ENCODE results near the gene KIAA1217.
A peak's percentile ranks its signal among the peaks of the same experiment; 100 is the strongest.
"Not testable (repeated sequence)": the region's sequence is repeated elsewhere in the genome, so short reads cannot be mapped to it uniquely, and the experiment has no call there.

Gene KIAA1217

GRCh38 chr10:24341371-24341770 lies 132.4 kb downstream of the KIAA1217 start:
- no peak for DNase-seq

DNA sequence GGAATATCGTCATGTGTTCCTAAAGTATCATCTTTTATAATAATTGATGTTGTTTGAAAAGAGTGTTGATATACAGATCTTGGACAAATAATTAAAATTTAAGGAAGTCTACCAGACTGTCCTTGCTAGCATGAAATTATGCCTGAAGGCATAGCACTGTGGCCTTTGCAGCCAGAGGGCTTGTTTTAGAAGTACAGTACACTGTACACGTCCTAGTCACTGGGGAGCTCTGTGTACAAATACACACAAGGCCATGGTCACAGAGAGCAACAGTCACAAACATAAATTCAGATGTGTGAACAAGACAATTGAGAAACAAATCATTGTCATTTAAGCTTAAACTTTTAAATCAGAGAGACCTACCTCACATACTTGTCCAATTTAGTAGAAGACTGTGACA lies 133.0 kb downstream of the KIAA1217 start:
- DNase-seq, result no peak

GRCh38 chr10:24343686-24344085 lies 134.7 kb downstream of the KIAA1217 start:
- DNase-seq, result no peak

DNA sequence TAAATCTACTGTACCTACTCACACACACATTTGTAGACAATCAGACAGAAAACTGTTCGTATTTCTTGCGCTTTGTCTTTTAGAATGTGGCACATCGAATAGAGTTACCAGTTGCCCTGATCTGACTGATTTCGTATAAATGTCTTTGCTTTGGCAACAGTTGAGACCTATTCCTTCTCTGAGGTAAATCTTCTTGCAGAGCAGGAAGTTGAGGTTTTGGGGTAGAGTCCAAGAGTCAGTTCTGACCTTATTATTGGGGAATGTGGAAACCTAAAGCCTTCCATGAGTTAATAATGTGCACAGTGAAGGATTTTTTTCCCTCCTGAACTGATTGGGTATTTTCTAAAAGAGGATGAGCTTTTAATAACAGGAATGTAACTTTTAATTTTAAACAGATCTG lies 135.3 kb downstream of the KIAA1217 start:
- DNase-seq, result no peak

DNA sequence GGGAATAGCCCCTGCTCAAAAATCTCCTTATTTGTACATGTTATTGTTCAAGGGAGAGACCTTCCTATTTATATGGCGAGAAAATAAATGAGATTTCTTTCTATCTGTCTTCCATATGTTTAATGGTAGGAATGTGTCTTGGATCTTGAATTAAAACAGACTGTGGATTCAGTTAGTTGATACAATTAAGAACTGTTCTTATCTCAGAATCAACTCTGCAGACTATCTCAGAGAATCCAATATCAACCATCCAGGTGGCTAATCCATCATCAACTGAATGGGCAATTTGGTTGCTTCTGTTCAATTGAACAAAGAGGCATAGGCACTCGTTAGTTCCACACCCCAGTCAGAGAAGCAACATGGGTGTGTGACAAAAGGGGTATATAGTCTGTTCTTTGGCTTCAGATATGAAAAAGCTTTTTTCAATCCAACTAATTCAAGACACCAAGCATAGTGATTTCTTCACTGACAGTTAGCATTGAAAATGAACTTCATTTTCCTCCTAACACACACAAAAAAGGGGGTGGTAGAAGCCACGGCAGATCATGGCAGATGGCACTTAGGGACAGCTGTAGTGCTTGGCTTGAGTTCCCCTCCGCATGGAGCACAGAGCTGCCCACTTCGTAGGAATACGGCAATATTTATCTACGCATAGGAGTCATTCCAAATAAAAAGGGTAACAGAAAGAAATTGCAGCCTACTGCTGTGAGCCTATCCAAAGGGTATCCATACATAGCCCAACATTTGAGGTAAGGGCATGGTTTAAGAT lies 135.9 kb downstream of the KIAA1217 start:
- no peak for DNase-seq

GRCh38 chr10:24346877-24347519 lies 138.1 kb downstream of the KIAA1217 start:
- no peak for DNase-seq

GRCh38 chr10:24349379-24350001 lies 140.6 kb downstream of the KIAA1217 start:
- DNase-seq, result no peak

DNA sequence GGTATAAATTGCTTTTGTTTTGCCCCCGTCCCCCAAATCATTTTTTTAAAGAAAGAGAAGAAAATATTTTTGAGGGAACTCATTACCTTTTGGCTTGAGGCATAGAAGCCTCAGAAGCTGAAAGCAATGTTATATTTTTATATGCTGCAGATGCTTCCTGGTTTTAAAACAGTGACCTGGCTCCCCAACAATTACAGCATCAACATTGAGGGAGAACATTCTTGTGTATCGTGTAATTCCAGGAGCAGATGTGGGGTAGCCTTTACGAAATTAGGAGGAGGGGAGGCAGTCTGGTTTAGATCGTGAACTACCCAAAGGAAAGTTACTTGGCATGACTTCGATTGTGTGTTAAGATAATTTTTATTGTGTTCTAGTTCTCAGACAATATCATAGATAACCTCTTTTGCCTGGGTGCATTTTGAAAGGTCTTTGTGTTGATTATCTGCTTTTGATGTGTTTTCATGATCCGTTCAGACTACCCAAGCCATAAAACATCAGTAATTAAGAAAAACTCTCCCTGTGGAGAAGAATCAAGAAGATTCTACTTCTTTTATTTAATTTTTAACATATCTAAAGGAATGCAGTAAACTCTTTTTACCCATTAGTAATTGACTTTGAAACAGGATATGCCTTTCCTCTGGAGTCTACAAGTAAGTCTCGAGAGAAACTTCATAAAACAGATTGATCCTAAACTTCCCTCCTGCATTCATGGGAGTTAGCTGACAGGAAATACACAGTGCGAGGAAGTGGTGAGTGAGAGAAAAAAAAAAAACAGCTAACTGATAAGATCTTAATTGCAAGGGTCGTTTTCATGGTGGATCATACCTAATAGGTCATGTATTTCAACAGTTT lies 141.4 kb downstream of the KIAA1217 start:
- no peak for DNase-seq

GRCh38 chr10:24350922-24351225 lies 141.9 kb downstream of the KIAA1217 start:
- not testable (repeated sequence) for DNase-seq

DNA sequence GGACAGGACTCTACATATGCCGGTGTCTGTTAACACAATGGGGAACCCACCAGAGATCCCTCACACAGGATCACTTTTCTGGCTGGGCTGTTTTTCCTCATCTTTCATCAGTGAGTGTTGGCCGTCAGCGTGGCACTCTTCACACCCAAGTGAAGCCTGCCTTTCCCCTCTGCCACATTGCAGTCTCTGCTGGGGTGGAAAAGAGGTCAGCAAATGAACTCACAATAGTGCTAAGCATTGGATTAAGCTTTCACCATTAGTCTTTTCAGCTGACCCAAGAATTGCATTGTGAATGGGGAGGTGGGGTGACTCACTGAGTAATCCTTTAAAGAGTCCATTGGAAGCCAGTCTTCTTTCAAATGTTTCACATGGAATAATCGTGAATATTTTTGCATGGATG lies 143.0 kb downstream of the KIAA1217 start:
- no peak for DNase-seq

DNA sequence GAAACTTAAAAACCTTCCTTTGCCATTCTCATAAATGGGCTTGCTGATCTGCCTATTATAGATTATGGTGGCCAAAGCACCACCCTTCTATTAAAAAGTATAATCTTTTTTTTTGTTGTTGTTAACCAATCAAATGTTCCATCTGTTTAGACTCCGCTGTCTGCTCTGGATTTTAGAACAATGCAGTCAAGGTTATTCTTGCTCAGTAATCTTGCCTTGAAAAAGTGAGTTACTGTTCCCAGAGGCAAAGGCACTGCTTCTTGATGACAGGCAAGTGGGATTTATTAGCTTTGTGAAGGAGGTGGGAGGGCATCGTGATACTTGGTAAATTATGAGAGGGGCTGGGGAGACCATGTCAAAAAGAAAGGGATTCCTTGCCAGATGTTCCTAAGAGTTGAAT lies 143.5 kb downstream of the KIAA1217 start:
- DNase-seq, result no peak

GRCh38 chr10:24353319-24353718 lies 144.4 kb downstream of the KIAA1217 start:
- DNase-seq, result no peak

GRCh38 chr10:24355056-24355688 lies 146.2 kb downstream of the KIAA1217 start:
- no peak for DNase-seq

- no peak for DNase-seq
Observed at GRCh38 chr10:24357344-24358004, 148.5 kb downstream of the KIAA1217 start.

DNA sequence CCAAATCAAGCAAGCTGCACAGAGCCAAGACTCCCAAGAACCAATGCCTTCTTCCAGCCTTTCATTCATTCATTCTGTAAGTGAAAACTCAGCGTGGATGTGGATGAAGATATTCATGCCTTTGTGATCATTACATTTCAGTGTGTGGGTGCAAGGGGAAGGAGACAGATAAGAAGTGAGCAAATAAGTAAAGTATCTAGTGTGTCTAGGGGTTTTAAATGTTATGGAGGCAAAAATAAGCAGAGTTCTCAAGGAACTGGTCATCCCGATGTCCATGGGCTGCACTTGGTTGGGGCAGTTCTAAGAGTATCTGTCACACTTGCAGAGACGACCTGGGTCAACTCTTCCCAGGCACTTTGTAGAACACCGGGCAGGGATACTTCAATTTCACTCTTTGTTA lies 149.1 kb downstream of the KIAA1217 start:
- no peak for DNase-seq

DNA sequence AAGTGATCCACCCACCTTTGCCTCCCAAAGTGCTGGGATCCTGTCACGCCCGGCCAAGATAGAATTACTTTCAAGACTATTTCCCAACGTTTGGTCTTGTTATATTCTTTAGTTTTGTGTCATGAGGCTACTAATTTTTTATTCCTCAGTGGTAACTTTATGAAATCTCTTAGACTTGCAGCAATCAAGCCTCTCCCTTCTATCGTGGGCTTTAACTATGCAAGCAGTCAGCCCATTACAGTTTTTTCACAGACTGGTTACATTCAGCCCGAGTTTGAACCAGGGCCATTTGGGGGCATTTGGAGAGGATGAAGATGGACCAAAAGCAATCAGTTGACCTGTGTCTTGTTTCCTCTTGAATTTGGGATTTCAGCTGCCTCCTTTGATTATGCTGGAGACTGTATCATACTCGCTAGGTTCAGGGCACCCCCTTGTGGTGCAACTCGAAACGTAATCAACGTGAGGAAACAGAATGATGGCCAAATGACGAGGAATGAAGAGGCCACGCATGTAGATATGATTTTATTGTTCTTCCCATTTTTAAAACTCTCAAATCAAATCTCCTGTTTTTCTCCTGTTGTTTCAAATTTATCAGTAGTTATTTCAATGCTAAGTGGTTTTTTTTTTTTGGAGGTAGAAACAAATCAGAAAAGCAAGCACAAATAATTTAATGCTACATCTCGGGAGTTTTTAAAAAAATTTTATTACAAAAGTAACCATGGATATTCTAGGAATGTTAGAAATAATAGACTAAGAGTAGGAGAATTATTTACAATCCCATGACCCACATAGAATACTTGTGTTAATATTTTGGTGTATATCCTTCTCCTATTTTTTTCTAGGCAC lies 151.6 kb downstream of the KIAA1217 start:
- DNase-seq, result peak; percentile 29 to 79

DNA sequence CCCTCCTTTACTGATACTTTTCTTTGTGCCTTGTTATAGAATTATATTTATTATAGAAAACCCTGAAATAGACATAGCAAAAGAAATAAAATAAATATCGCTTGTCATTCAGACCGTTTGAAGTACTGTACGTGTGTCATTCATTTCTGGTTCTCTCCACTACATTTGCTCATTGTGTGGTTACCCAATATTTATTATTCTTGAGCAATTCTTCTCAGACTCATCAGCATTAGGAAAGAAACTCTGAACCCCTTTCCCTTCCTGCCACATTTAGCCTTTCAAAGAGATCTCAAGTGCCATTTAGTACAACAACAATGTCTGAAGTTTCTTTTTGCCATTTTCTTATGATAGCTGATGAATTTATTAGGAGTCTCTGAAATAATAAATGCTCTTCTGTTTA lies 154.1 kb downstream of the KIAA1217 start:
- no peak for DNase-seq

- no peak for DNase-seq
Observed at GRCh38 chr10:24367688-24368087, 158.8 kb downstream of the KIAA1217 start.

GRCh38 chr10:24370877-24371276 lies 161.9 kb downstream of the KIAA1217 start:
- no peak for DNase-seq

DNA sequence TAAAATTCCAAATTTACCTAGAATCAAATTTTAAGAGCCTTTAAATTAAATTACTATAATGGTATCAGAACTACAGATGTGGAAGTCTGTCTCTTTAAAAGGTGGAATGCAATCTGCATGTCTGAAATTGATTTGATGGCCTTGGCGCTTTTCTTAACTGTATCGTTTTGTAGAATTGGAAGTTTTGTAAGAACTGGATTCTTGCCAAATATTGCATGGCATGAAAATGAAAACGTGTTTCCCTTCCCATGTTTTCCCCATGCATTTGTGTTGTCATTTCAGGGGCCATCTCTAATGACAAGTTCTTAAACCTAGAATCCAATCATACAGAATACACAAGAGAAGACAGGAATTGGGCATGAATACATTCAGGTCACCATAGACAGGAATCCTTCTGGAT lies 162.5 kb downstream of the KIAA1217 start:
- DNase-seq, result no peak

Data from NCI-H526 (cell line).